Measurements from ENCODE around the gene TSPAN11. TPM values are rescaled to one million over a fixed set of nuclear protein-coding genes. Genes with fewer than 3 reads are reported as not detected.

TSPAN11 gene
- total RNA-seq, 1 experiment from 2014 or later, result 4.6 TPM

DNA sequence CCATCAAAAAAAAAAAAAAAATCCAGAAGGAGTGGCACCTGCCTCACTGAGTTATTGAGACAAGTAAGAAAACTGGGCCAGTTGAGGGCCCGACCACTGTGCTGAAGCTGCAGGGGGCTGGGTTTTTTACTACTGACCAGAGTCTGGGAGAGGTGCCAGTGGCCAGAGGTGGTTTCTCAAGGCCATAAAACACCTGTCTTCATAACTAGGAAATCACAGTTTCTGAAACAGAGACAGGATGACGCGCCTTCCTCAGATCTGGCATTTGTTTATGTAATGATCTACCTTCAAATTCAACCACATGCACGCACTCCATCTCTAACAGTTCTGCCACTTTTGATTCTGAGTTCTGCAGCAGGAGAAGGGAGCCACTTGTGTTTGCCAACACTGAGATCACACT, 12.7 kb downstream of the TSPAN11 start (continued):
- TF ChIP-seq, protein P1, sequence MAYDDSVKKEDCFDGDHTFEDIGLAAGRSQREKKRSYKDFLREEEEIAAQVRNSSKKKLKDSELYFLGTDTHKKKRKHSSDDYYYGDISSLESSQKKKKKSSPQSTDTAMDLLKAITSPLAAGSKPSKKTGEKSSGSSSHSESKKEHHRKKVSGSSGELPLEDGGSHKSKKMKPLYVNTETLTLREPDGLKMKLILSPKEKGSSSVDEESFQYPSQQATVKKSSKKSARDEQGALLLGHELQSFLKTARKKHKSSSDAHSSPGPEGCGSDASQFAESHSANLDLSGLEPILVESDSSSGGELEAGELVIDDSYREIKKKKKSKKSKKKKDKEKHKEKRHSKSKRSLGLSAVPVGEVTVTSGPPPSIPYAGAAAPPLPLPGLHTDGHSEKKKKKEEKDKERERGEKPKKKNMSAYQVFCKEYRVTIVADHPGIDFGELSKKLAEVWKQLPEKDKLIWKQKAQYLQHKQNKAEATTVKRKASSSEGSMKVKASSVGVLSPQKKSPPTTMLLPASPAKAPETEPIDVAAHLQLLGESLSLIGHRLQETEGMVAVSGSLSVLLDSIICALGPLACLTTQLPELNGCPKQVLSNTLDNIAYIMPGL (CRISPR knock-in tag; IDR thresholded peaks at IDR 0.05), result no peak
- no peak for TF ChIP-seq HMGA2 (CRISPR knock-in tag; IDR thresholded peaks at IDR 0.05)
- TF ChIP-seq, protein P2, sequence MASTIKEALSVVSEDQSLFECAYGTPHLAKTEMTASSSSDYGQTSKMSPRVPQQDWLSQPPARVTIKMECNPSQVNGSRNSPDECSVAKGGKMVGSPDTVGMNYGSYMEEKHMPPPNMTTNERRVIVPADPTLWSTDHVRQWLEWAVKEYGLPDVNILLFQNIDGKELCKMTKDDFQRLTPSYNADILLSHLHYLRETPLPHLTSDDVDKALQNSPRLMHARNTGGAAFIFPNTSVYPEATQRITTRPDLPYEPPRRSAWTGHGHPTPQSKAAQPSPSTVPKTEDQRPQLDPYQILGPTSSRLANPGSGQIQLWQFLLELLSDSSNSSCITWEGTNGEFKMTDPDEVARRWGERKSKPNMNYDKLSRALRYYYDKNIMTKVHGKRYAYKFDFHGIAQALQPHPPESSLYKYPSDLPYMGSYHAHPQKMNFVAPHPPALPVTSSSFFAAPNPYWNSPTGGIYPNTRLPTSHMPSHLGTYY (CRISPR knock-in tag; IDR thresholded peaks at IDR 0.05), result no peak

DNA sequence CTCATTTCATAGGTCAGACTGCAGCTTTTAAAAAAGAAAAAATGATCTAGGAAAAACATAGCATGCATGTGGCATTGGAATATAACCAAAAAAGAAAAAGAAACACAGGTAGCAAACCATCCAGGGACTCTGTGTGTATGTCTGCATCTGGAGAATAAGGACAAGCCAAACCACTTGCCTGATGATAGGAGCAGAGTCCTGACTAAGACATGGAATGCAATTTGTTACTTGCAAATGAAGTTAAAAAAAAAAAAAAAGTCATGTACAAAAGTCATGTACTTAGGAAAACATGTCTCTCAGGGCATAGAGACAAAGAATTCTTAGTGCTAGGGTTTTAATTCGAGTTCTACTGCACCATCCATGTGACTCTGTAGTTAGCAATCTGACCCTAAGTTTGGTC, 15.9 kb downstream of the TSPAN11 start:
- ATAC-seq, result no peak
- CTCF ChIA-PET, result no interaction called here
- TF ChIP-seq, protein P3, sequence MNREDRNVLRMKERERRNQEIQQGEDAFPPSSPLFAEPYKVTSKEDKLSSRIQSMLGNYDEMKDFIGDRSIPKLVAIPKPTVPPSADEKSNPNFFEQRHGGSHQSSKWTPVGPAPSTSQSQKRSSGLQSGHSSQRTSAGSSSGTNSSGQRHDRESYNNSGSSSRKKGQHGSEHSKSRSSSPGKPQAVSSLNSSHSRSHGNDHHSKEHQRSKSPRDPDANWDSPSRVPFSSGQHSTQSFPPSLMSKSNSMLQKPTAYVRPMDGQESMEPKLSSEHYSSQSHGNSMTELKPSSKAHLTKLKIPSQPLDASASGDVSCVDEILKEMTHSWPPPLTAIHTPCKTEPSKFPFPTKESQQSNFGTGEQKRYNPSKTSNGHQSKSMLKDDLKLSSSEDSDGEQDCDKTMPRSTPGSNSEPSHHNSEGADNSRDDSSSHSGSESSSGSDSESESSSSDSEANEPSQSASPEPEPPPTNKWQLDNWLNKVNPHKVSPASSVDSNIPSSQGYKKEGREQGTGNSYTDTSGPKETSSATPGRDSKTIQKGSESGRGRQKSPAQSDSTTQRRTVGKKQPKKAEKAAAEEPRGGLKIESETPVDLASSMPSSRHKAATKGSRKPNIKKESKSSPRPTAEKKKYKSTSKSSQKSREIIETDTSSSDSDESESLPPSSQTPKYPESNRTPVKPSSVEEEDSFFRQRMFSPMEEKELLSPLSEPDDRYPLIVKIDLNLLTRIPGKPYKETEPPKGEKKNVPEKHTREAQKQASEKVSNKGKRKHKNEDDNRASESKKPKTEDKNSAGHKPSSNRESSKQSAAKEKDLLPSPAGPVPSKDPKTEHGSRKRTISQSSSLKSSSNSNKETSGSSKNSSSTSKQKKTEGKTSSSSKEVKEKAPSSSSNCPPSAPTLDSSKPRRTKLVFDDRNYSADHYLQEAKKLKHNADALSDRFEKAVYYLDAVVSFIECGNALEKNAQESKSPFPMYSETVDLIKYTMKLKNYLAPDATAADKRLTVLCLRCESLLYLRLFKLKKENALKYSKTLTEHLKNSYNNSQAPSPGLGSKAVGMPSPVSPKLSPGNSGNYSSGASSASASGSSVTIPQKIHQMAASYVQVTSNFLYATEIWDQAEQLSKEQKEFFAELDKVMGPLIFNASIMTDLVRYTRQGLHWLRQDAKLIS (CRISPR knock-in tag; IDR thresholded peaks at IDR 0.05; ENCODE audit: borderline replicate concordance), result no peak
- no peak for TF ChIP-seq MYBL2 (CRISPR knock-in tag; IDR thresholded peaks at IDR 0.05)
- TF ChIP-seq, protein P4, sequence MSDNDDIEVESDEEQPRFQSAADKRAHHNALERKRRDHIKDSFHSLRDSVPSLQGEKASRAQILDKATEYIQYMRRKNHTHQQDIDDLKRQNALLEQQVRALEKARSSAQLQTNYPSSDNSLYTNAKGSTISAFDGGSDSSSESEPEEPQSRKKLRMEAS (CRISPR knock-in tag; IDR thresholded peaks at IDR 0.05), result no peak
- TF ChIP-seq TEAD4 (CRISPR knock-in tag; IDR thresholded peaks at IDR 0.05), result no peak
- TF ChIP-seq, protein P5, sequence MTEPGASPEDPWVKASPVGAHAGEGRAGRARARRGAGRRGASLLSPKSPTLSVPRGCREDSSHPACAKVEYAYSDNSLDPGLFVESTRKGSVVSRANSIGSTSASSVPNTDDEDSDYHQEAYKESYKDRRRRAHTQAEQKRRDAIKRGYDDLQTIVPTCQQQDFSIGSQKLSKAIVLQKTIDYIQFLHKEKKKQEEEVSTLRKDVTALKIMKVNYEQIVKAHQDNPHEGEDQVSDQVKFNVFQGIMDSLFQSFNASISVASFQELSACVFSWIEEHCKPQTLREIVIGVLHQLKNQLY (CRISPR knock-in tag; IDR thresholded peaks at IDR 0.05), result no peak
- TF ChIP-seq, protein P6, sequence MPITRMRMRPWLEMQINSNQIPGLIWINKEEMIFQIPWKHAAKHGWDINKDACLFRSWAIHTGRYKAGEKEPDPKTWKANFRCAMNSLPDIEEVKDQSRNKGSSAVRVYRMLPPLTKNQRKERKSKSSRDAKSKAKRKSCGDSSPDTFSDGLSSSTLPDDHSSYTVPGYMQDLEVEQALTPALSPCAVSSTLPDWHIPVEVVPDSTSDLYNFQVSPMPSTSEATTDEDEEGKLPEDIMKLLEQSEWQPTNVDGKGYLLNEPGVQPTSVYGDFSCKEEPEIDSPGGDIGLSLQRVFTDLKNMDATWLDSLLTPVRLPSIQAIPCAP (CRISPR knock-in tag; IDR thresholded peaks at IDR 0.05), result no peak
- TF ChIP-seq, protein P7, sequence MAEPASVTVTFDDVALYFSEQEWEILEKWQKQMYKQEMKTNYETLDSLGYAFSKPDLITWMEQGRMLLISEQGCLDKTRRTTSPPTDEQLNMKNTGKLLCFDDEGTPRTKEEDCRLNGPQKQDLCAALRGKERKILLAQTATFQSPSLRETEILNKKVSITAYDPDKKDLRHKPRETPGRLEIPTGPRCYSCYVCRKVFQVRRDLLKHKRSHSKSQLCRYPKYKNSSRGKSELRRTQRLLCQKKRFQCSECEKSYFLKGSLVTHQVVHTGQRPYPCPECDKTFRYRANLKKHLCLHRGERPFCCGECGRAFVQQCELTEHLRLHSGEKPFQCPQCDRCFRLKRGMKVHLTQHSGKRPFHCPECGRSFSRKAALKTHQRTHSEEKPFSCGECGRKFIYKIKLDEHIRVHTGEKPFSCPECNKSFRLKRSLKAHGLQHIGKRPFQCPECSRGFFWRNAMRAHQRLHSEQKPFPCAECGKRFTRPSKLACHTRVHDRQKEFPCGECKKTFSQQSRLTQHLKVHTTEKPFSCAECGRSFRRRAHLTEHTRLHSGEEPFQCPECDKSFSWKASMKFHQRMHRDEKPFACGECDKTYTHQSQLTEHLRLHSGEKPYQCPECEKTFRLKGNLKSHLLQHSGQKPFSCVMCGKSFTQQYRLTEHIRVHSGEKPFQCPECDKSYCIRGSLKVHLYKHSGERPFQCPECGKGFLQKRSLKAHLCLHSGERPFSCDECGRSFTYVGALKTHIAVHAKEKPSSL (CRISPR knock-in tag; conservative IDR thresholded peaks at IDR 0.05), result no peak
- TF ChIP-seq CBFB (CRISPR knock-in tag; IDR thresholded peaks at IDR 0.05; ENCODE audit: low read depth), result no peak
- TF ChIP-seq NFATC4 (CRISPR knock-in tag; IDR thresholded peaks at IDR 0.05), result no peak
- no peak for TF ChIP-seq TCF7 (CRISPR knock-in tag; IDR thresholded peaks at IDR 0.05; ENCODE audit: low read depth)
- TF ChIP-seq ETV6 (CRISPR knock-in tag; IDR thresholded peaks at IDR 0.05), result no peak
- TF ChIP-seq ZNF396 (CRISPR knock-in tag; IDR thresholded peaks at IDR 0.05; ENCODE audit: borderline replicate concordance), result no peak
- TF ChIP-seq FOXP1 (CRISPR knock-in tag; IDR thresholded peaks at IDR 0.05; ENCODE audit: borderline replicate concordance), result no peak
- no peak for TF ChIP-seq NFYB (CRISPR knock-in tag; conservative IDR thresholded peaks at IDR 0.05; ENCODE audit: low read depth)
- H3K27ac Mint-ChIP-seq, result no peak overlapping the region
- POLR2A ChIA-PET, result no interaction called here
- no peak overlapping the region for H3K4me3 Mint-ChIP-seq
- peaks cover 9% of the 10 kb centered on the region for H3K4me1 Mint-ChIP-seq
- DNase-seq (ENCODE audit: low spot score), result no peak
- H3K36me3 Mint-ChIP-seq, result peaks cover 5% of the 10 kb centered on the region
- H3K9me3 Mint-ChIP-seq, result peaks cover 5% of the 10 kb centered on the region
- H3K27me3 Mint-ChIP-seq (ENCODE audit: low read depth), result no peaks in the 10 kb centered on the region; the same call in none of the 2 replicates
